ENCODE results near the gene KRT222.

DNA sequence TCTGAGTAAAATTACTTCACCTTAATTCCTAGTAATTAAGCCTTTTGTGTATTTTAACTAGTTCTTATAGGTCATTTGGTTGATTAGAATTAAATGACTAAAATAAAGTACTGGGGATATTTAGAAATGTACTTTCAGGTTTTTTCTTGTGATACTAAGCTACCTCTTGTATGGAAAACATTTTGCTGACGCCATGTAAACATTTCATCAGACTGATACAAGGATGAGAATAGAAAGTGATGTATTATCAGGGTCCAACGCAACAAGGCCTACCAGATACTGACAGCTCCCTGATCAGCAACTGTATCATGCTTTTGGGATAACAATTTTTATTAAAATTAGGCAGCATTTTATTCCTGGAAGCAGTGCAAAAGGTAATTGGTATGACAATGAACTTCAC lies 19.0 kb downstream of the KRT222 start:
- no peak for TF ChIP-seq POLR2A (IDR thresholded peaks at IDR 0.05)
- TF ChIP-seq, protein P1, sequence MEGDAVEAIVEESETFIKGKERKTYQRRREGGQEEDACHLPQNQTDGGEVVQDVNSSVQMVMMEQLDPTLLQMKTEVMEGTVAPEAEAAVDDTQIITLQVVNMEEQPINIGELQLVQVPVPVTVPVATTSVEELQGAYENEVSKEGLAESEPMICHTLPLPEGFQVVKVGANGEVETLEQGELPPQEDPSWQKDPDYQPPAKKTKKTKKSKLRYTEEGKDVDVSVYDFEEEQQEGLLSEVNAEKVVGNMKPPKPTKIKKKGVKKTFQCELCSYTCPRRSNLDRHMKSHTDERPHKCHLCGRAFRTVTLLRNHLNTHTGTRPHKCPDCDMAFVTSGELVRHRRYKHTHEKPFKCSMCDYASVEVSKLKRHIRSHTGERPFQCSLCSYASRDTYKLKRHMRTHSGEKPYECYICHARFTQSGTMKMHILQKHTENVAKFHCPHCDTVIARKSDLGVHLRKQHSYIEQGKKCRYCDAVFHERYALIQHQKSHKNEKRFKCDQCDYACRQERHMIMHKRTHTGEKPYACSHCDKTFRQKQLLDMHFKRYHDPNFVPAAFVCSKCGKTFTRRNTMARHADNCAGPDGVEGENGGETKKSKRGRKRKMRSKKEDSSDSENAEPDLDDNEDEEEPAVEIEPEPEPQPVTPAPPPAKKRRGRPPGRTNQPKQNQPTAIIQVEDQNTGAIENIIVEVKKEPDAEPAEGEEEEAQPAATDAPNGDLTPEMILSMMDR (IDR thresholded peaks at IDR 0.05): no peak

Measured in lower leg skin (tissue), 3 donors.